Urinary bladder (tissue), 4 donors: ENCODE data around the gene ANKRD29. TPM values are rescaled to one million over a fixed set of nuclear protein-coding genes. Genes with fewer than 3 reads are reported as not detected.
"Not testable (repeated sequence)": the region's sequence is repeated elsewhere in the genome, so short reads cannot be mapped to it uniquely, and the experiment has no call there.

Experiments used
- DNase-seq: peaks from one replicate; pipeline ENCODE4 v3.0.0-alpha.2; 2015; ENCODE audit errors: extremely low spot score
- H3K27ac ChIP-seq: one replicate; pipeline ENCODE4 v1.5.1; 2013; ENCODE audit warnings: low read depth, mild to moderate bottlenecking, moderate library complexity
- H3K36me3 ChIP-seq: one replicate; pipeline ENCODE4 v1.6.1; 2013; ENCODE audit warnings: mild to moderate bottlenecking, moderate library complexity; ENCODE audit not compliant: insufficient read depth
- H3K4me1 ChIP-seq: one replicate; pipeline ENCODE4 v1.6.1; 2013; ENCODE audit warnings: mild to moderate bottlenecking, moderate library complexity; ENCODE audit not compliant: insufficient read depth
- H3K4me3 ChIP-seq: one replicate; pipeline ENCODE4 v1.5.1; 2013; ENCODE audit warnings: low read depth, low read length
- WGBS: extraction: QIAGEN DNeasy Blood & Tissue Kit; methylation state at CpG from one replicate; pipeline ENCODE4 v1.1.7; 2013; 5-methylcytosine and 5-hydroxymethylcytosine counted together
- polyA plus RNA-seq: library from polyadenylated mRNA; stranded (reverse); fragments of 200-250 nt; gene quantifications from one replicate; pipeline ENCODE4 v1.2.3, GENCODE V29; 2013
- total RNA-seq: library from RNA; depleted of rRNA; stranded (reverse); fragments of >200 nt; gene quantifications from one replicate; pipeline ENCODE4 v1.2.3, GENCODE V29; 2014
- donor health status: healthy with polysubstance abuse.
- donor health status: healthy.

Gene ANKRD29
- total and polyA plus RNA-seq, 2 donors: 11.7 to 13.6 TPM

DNA sequence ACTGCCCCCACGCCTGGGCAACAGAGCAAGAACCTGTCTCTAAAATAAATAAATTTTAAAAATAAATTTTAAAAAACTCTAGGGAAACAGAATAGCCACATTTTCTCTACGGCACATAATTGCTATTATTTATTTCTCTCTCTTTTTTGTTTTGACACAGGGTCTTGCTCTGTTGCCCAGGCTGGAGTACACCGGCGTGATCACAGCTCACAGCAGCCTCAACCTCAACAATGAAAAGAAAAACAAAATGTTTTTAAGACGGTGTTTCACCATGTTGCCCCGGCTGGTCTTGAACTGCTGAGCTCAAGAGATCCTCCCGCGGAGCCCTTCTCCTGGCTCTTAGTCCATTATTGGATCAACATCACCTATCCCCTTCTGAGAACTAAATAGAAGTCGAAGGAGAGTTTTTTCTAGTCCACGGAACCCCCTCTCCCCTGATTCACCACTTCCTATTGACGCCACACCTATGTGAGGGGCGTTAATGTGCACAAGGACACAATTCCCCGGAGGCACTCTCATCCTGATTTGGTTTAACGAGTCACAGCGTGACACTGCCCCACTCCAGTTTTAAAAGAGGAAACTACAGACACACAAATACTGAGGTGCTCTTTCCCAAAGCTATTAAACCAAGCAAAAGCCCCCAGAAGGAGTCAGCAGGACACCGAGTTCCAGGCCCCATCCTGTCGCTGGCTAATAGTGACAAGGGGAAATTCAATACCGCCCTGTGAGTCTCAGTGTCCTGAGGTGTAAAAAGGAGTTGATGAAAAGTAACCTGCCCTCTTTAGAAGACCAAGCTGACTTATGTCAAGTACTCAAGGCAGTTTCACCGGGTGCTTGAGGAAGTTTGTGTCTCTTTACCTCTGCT, 77.5 kb downstream of the ANKRD29 start:
- Histone ChIP-seq H3K36me3 (no peaks in the 10 kb centered on the region), H3K4me3 (peak overlapping the region; percentile 92), H3K27ac (peak overlapping the region; percentile 100), H3K4me1 (no peaks in the 10 kb centered on the region)
- WGBS: 30% methylated on average over 19 of the region's 19 CpGs
- no peak for DNase-seq

- Histone ChIP-seq H3K4me1 (no peaks in the 10 kb centered on the region), H3K27ac (no peak overlapping the region), H3K36me3 (no peaks in the 10 kb centered on the region), H3K4me3 (no peak overlapping the region)
- WGBS: 92% methylated on average over 13 of the region's 13 CpGs
- no peak for DNase-seq
Measured at GRCh38 chr18:23584019-23584983, 78.4 kb downstream of the ANKRD29 start.

DNA sequence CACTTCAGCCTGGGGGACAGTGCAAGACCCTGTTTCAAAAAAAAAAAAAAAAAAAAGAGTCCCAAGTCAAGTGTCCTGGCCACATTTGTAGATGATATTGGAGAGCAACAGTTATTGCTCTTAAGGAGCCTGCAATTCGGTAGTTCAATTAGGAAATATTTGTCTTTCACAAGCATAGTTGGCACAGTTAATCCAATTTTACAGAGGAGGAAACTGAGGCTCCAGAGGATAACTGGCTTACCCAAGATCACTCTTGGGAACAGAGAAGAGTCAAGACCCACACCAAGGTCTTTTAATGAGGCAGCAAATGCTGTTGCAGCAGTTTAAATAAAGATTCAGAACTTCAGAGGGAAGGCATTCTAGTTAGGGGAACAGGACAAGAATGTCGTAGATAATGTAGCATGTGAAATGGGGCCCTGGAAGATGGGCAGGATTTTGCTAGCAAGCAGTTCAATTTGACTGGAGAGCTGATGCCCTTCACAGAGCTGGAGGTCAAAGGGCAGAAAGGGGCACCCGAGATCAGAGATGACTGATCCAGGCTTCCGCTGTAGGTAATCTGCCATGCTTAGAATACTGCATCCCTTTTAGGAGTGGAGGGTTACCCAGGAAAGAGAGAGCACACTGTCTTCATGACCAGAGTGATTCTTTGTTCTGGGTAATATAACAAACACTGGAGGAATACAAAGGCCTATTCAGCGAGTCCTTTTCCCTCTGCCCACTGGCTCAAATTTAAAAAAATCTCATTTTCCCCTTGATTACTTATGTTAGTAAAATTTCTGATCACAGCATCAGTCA, 79.4 kb downstream of the ANKRD29 start:
- WGBS: 85% methylated on average over 5 of the region's 5 CpGs
- no peak overlapping the region for H3K27ac ChIP-seq
- H3K4me3 ChIP-seq: no peak overlapping the region

GRCh38 chr18:23580677-23581367, 81.9 kb downstream of the ANKRD29 start:
- no peak for DNase-seq
- Histone ChIP-seq H3K4me1 (no peaks in the 10 kb centered on the region), H3K27ac (no peak overlapping the region), H3K4me3 (no peak overlapping the region), H3K36me3 (no peaks in the 10 kb centered on the region)
- 83% methylated on average over 6 of the region's 6 CpGs for WGBS

More for the DNA sequence above, 79.4 kb downstream of the ANKRD29 start:
- DNase-seq: no peak
- Histone ChIP-seq H3K36me3 (no peaks in the 10 kb centered on the region), H3K4me1 (no peaks in the 10 kb centered on the region)

DNA sequence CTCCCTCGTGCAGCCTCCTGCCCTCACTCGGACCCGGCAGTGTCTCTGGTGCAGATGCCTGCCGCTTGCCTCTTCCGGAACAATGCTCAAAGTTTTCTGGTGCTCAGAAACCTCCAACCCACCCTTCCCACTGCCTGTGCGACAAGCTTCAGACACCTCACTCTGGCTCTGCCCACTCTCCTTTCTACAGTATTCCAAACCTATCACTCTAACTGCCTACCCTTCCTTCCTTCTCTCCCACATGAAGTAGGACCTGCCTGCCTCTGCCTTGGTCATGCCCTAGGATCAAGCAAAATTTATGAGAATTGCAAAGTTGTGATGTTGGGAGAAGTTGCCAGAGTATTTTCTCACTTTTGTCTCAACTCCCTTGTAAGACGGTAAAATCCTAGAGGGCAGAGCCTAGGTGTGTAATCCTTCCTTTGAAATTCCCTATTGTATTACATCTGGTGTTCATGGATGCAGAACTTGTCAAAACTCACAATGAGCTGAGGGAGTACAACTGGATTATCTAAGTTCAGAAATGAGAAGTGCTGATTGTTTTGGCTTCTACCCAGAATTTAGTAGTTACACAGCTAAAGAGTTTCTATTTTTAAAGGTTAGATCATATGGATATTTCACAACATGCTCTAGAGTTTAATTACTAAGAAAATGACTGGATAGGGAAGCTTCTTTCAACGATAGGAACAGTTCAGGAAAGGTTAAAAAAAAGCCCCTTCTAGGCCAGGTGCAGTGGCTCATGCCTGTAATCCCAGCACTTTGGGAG, 83.6 kb downstream of the ANKRD29 start:
- DNase-seq: no peak
- 91% methylated on average over 8 of the region's 8 CpGs for WGBS
- H3K4me1 ChIP-seq: no peaks in the 10 kb centered on the region

DNA sequence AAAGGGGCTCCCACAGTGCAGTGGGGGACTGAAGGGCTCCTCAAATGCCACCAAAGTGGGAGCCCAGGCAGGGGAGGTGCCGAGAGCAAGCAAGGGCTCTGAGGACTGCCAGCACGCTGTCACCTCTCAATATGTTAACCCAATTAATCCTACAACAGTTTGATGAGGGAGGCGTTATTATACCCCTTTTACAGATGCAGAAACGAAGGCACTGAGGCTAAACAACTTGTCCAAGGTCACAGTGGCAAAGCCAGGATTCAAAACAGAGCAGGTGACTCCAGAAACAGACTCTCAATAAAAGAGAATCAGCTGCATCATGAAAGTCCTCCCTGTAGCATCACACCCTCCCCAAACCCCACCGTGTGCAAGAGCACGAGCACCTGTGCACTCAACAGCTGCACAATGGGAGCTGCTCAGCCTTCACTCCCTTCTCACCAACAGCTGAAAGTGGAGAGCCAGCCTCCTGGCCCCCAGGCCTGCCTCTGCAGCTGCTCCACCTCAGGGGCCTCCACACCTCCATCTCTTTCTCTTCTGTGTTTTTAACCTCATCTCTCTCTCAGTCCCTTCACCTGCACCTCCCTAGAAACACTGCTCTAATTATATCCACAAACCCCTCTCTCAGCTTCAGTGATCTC, 84.5 kb downstream of the ANKRD29 start:
- no peak overlapping the region for H3K4me3 ChIP-seq
- 91% methylated on average over 6 of the region's 6 CpGs for WGBS
- H3K27ac ChIP-seq: no peak overlapping the region
- H3K36me3 ChIP-seq: no peaks in the 10 kb centered on the region
- no peaks in the 10 kb centered on the region for H3K4me1 ChIP-seq
- no peak for DNase-seq

More for the DNA sequence above, 83.6 kb downstream of the ANKRD29 start:
- Histone ChIP-seq H3K27ac (no peak overlapping the region), H3K4me3 (no peak overlapping the region), H3K36me3 (no peaks in the 10 kb centered on the region)

GRCh38 chr18:23577521-23577920, 85.2 kb downstream of the ANKRD29 start:
- whole genome bisulfite sequencing: 97% methylated on average over 24 of the region's 24 CpGs
- H3K4me3 ChIP-seq, H3K27ac ChIP-seq, H3K4me1 ChIP-seq, H3K36me3 ChIP-seq, DNase-seq: not testable (repeated sequence)

DNA sequence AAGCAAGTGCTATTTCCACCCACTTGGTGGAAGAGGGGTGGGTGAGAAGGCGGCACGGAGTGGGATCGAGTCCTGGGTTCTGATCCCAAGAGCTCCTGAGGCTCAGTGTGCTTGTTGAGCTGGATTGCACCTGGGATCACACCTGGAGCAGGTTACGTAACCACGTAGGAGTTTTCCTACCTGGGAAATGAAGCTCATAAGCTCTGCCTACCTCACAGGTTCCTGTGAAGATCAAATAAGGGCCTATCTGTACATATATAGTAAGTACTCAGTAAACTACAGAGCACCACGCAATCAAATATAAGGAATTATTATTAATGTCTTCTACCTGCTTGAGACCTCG, 87.4 kb downstream of the ANKRD29 start:
- no peak for DNase-seq
- no peaks in the 10 kb centered on the region for H3K4me1 ChIP-seq
- WGBS: 96% methylated on average over 7 of the region's 7 CpGs
- no peak overlapping the region for H3K4me3 ChIP-seq
- no peaks in the 10 kb centered on the region for H3K36me3 ChIP-seq
- no peak overlapping the region for H3K27ac ChIP-seq

GRCh38 chr18:23574611-23575308, 88.0 kb downstream of the ANKRD29 start:
- 56% methylated on average over 5 of the region's 5 CpGs for WGBS
- no peaks in the 10 kb centered on the region for H3K36me3 ChIP-seq
- DNase-seq: no peak
- H3K4me3 ChIP-seq: no peak overlapping the region
- no peaks in the 10 kb centered on the region for H3K4me1 ChIP-seq
- peak overlapping the region; percentile 51 for H3K27ac ChIP-seq

DNA sequence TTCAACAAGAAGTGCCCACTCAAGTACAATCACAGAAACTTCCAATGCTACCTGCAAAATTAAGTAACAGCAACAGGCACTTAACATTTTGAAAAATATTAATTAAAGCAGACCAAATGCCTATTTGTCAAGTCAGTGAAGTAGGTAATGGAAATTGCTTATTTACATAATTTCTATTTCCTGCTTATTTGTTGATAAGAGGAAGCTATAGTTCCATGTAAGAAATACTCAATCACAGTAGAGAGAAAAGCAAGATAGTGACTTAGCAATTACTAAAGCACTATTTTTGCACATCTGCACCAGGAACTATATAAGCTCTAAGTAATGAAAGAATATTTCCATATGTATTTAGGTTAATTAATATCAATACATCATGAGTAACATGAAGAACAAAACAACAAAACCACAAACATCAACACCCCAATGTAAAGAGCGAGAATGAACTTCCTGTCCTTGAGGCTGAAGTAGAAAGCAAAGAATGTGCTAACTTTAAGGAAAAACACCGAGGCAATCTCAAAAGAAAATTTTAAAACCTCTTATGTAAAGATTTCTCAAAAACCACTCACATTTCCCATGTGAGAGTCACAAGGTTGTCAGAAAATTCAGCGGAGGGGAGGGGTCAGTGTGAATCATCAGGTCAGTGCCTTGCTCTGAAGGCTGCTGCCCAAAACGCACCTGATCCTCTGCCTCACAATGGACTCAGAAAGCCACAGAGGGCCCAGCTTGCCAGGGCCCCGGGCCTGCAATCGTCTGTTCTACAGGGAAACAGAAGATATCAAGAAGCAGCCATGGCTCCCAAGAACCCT, 88.9 kb downstream of the ANKRD29 start:
- no peak for DNase-seq
- WGBS: 58% methylated on average over 6 of the region's 6 CpGs
- peak overlapping the region; percentile 28 for H3K27ac ChIP-seq
- H3K36me3 ChIP-seq: no peaks in the 10 kb centered on the region
- no peak overlapping the region for H3K4me3 ChIP-seq
- H3K4me1 ChIP-seq: no peaks in the 10 kb centered on the region

- DNase-seq: no peak
- no peaks in the 10 kb centered on the region for H3K4me1 ChIP-seq
- H3K4me3 ChIP-seq: no peak overlapping the region
- no peak overlapping the region for H3K27ac ChIP-seq
- H3K36me3 ChIP-seq: peaks cover 2% of the 10 kb centered on the region
- WGBS: 92% methylated on average over 4 of the region's 4 CpGs
Measured at GRCh38 chr18:23573020-23573419, 89.7 kb downstream of the ANKRD29 start.
